Measurements from ENCODE around the gene LST1.

Gene LST1

DNA sequence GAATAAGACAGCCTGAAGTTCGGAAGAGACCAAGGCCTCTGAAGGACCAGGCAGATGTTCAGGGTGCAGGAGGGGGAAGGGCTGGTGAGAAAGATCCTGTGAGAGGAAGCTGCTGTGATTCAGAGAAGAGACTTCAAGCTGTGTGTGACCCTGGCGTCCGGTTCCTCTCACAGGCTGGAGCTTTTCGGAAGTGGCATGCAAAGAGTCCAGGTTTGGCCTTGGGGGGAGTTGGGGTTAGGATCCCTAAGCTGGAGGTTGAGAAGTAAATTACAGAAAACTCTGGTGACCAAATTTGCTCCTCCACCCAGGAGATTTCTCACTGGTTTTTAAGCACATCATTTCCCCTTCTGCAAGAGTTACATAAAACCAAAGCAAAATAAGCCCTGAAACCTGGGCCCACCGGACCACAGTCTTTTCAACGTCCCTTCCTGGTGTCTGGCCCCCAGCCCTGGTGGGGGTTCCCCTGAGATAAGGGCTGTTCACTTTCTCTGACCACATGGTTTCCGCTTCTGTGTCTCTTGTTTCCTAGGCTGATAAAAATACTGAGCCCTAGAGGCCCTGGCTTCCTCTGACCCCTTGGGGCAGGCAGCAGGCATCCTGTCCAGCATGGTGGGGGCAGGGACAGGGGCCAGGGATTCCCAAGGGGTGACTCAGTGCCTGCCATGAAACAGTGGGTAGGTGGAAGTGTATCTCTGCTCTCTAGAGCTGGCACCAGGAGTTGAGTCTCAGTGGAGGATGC, 25.9 kb upstream of the LST1 start:
- DNase-seq (ENCODE audit: low spot score): no peak

DNA sequence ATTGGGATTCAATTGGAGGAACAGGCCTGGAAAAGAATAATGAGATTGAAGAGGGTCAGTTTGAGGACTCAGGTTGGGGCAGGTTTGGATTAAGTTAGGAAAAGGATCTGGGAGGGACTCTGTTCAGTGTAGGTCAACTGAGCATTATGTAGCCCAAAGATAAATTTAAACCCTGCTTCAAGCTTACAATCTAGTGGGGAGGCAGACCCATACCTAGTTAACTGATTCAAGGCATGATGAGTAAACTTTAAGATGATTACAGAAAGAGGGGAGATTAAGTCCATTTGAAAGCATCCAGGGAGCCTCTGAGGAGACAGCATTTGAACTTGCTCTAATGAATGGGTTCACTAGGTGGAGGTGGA, 25.4 kb upstream of the LST1 start:
- DNase-seq (ENCODE audit: low spot score): no peak

DNA sequence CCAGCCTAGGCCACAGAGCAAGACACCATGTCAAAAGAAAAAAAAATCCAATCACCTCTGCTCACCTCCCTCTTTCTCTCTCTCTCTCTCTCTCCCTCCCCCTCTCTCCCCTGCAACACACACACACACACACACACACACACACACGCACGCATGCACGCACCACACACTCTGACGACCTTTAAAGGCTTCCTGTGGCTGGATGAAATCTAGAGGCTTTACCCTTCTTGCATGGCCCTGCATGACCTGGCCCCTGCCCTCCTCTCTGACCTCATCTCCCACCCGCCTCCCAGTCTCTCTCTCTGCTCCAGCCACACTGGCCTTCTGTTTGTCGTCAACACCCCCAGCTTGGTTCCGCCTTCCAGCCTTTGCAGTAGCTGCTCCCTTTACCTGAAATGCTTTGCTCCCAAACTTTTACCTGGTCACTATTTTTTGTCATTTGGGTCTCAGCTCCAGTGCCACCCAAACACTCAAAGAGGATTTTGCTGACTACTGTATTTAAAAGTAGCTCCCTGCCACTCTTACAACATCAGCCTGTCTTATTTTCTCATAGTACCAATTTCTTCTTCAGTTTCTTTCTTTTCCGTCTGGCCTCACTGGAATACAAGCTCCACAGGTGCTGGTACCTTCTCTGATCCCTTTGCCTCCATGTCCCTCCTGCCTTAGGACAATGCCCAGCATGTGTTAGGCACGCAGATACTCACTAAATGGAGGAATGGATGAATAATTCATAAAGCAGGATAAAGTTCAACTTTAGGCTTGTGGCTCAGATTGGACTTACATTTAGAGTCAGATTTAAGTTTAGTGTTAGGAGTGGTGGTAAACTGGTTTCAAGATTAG, 18.3 kb upstream of the LST1 start:
- DNase-seq (ENCODE audit: low spot score): no peak

DNA sequence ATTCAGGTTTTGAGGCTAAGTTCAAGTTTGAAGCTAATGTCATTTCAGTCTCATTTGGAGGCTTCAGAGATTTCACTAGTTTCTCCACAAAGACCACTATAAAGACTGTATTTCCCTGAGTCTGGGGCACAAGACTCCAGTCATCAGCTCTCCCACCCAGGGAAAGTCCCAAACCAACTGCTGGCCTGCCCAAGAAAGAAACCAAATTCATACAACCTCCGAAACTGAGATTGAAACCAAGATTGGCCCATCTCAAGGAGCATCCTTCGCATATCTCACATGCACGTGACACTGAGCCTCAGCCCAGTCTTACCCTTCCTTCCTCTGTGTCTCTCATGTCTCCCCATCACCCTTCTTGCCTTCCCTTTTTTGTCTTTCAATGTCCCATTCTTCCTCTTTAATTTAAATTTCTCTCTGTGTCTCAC, 17.5 kb upstream of the LST1 start:
- no peak for DNase-seq (ENCODE audit: low spot score)

- DNase-seq (ENCODE audit: low spot score): no peak
Measured at GRCh38 chr6:31569861-31570536, 16.1 kb upstream of the LST1 start.

DNA sequence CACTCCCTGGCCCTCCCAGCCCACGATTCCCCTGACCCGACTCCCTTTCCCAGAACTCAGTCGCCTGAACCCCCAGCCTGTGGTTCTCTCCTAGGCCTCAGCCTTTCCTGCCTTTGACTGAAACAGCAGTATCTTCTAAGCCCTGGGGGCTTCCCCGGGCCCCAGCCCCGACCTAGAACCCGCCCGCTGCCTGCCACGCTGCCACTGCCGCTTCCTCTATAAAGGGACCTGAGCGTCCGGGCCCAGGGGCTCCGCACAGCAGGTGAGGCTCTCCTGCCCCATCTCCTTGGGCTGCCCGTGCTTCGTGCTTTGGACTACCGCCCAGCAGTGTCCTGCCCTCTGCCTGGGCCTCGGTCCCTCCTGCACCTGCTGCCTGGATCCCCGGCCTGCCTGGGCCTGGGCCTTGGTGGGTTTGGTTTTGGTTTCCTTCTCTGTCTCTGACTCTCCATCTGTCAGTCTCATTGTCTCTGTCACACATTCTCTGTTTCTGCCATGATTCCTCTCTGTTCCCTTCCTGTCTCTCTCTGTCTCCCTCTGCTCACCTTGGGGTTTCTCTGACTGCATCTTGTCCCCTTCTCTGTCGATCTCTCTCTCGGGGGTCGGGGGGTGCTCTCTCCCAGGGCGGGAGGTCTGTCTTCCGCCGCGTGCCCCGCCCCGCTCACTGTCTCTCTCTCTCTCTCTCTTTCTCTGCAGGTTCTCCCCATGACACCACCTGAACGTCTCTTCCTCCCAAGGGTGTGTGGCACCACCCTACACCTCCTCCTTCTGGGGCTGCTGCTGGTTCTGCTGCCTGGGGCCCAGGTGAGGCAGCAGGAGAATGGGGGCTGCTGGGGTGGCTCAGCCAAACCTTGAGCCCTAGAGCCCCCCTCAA, 13.8 kb upstream of the LST1 start, which contains the start of gene LTA:
LTA (plus strand) TSS at position 249 of the 871 bp plus-strand sequence; CDS start at position 703, 454 bp downstream.
- DNase-seq (ENCODE audit: low spot score): no peak

DNA sequence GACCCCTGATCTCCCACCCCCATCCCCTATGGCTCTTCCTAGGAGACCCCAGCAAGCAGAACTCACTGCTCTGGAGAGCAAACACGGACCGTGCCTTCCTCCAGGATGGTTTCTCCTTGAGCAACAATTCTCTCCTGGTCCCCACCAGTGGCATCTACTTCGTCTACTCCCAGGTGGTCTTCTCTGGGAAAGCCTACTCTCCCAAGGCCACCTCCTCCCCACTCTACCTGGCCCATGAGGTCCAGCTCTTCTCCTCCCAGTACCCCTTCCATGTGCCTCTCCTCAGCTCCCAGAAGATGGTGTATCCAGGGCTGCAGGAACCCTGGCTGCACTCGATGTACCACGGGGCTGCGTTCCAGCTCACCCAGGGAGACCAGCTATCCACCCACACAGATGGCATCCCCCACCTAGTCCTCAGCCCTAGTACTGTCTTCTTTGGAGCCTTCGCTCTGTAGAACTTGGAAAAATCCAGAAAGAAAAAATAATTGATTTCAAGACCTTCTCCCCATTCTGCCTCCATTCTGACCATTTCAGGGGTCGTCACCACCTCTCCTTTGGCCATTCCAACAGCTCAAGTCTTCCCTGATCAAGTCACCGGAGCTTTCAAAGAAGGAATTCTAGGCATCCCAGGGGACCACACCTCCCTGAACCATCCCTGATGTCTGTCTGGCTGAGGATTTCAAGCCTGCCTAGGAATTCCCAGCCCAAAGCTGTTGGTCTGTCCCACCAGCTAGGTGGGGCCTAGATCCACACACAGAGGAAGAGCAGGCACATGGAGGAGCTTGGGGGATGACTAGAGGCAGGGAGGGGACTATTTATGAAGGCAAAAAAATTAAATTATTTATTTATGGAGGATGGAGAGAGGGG, 12.6 kb upstream of the LST1 start:
- DNase-seq (ENCODE audit: low spot score): no peak

- DNase-seq (ENCODE audit: low spot score): no peak
Measured at GRCh38 chr6:31574106-31575061, 11.7 kb upstream of the LST1 start.

DNA sequence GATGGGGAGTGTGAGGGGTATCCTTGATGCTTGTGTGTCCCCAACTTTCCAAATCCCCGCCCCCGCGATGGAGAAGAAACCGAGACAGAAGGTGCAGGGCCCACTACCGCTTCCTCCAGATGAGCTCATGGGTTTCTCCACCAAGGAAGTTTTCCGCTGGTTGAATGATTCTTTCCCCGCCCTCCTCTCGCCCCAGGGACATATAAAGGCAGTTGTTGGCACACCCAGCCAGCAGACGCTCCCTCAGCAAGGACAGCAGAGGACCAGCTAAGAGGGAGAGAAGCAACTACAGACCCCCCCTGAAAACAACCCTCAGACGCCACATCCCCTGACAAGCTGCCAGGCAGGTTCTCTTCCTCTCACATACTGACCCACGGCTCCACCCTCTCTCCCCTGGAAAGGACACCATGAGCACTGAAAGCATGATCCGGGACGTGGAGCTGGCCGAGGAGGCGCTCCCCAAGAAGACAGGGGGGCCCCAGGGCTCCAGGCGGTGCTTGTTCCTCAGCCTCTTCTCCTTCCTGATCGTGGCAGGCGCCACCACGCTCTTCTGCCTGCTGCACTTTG, 10.7 kb upstream of the LST1 start, which contains the start of gene TNF:
TNF (plus strand) TSS at position 231 of the 567 bp plus-strand sequence; CDS start at position 408, 177 bp downstream.
- no peak for DNase-seq (ENCODE audit: low spot score)

GRCh38 chr6:31575952-31576685, 10.0 kb upstream of the LST1 start:
- DNase-seq (ENCODE audit: low spot score): no peak

DNA sequence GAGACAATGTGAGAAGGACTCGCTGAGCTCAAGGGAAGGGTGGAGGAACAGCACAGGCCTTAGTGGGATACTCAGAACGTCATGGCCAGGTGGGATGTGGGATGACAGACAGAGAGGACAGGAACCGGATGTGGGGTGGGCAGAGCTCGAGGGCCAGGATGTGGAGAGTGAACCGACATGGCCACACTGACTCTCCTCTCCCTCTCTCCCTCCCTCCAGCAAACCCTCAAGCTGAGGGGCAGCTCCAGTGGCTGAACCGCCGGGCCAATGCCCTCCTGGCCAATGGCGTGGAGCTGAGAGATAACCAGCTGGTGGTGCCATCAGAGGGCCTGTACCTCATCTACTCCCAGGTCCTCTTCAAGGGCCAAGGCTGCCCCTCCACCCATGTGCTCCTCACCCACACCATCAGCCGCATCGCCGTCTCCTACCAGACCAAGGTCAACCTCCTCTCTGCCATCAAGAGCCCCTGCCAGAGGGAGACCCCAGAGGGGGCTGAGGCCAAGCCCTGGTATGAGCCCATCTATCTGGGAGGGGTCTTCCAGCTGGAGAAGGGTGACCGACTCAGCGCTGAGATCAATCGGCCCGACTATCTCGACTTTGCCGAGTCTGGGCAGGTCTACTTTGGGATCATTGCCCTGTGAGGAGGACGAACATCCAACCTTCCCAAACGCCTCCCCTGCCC, 9.0 kb upstream of the LST1 start:
- no peak for DNase-seq (ENCODE audit: low spot score)

DNA sequence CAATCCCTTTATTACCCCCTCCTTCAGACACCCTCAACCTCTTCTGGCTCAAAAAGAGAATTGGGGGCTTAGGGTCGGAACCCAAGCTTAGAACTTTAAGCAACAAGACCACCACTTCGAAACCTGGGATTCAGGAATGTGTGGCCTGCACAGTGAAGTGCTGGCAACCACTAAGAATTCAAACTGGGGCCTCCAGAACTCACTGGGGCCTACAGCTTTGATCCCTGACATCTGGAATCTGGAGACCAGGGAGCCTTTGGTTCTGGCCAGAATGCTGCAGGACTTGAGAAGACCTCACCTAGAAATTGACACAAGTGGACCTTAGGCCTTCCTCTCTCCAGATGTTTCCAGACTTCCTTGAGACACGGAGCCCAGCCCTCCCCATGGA, 8.5 kb upstream of the LST1 start:
- DNase-seq (ENCODE audit: low spot score): no peak

DNA sequence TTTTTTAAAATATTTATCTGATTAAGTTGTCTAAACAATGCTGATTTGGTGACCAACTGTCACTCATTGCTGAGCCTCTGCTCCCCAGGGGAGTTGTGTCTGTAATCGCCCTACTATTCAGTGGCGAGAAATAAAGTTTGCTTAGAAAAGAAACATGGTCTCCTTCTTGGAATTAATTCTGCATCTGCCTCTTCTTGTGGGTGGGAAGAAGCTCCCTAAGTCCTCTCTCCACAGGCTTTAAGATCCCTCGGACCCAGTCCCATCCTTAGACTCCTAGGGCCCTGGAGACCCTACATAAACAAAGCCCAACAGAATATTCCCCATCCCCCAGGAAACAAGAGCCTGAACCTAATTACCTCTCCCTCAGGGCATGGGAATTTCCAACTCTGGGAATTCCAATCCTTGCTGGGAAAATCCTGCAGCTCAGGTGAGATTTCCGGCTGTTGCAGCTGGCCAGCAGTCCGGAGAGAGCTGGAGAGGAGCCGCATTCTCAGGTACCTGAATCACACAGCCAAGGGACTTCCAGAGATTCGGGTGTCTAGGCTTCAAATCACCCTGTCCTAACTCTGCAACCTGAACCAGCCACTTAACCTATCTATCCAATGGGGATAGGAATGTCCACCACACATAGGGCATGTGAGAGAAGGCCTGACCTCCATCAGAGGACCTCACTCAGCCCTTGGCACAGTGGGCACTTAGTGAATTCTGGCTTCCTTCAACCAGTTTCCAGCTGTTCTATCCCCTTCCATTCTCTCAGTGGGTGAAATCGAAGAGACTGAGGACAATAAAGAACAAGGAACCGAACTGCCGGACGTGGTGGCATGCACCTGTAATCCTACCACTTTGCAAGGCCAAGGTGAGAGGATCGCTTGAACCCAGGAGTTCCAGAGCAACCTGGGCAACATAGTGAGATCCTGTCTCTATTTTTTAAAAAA, 7.6 kb upstream of the LST1 start:
- DNase-seq (ENCODE audit: low spot score): no peak

GRCh38 chr6:31579119-31579505, 7.0 kb upstream of the LST1 start:
- DNase-seq (ENCODE audit: low spot score): no peak

DNA sequence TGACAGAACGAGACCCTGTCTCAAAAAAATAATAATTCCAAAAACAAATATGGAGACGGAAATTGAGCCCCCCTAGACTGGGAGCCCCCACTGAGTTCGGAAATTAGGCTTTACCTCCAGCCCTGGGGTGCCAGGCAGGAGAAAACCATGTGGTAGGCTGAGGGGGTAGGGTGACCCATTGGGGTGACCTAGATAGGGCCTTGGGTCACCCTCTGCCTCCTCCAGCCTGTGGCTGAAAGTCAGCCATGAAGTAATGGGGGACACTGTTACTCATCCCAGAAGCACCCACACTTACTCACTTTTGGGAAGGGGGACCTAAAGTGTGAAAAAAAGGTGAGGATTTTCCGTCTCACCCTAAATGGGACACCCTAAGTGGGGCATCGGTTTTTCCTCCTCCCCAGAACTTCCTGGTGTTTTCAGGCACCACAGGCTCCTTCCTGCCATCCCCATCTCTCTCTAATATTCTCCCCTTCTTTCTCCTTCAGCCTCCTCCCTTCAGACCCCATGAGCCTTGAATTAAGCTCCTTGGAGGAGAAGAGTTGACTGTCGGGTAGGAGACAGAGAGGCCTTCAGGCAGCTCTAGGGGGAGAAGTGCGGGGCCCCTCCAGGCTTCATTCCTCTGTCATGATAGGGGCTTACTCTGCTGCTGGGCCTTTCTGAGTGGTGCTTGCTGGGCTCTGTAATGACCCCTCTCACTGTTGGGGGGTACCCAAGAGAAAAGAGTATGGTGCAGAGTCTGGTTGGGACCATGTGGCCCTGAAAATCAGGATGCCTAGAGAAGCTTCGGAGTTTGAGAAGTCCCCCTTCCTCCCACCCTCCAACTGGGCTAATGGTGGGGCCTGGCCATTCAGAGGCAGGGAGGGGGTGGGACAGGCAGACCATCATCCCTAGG, 6.3 kb upstream of the LST1 start:
- DNase-seq (ENCODE audit: low spot score): no peak

- DNase-seq (ENCODE audit: low spot score): no peak
Measured at GRCh38 chr6:31580438-31580740, 5.7 kb upstream of the LST1 start.
